Lung (tissue), 12 donors: Measurements from ENCODE around the gene AGMAT. TPM values are rescaled to one million over a fixed set of nuclear protein-coding genes. Genes with fewer than 3 reads are reported as not detected.
A peak's percentile ranks its signal among the peaks of the same experiment; 100 is the strongest.

ENCODE experiments used
- ATAC-seq: fragments of 200-7000 bp; cut with Tn5 transposase; one replicate; pipeline ENCODE4 v1.9.1; 2020; ENCODE audit warnings: moderate number of reproducible peaks; ENCODE audit not compliant: insufficient read depth, low FRiP score
- DNase-seq, 3 donors: peaks; one replicate each; pipeline ENCODE4 v3.0.0-alpha.2; 2013 to 2017
- H3K27ac ChIP-seq, 2 donors: one replicate each; pipeline ENCODE4 v1.5.1; 2013; ENCODE audit warnings: mild to moderate bottlenecking in 2 of 2, moderate library complexity in 2 of 2, control low read depth in 1 of 2, inconsistent platforms in 1 of 2, low read depth in 1 of 2, low read length in 1 of 2
- H3K27me3 ChIP-seq, 3 donors: one replicate each; pipeline ENCODE4 v1.5.1; 2013; ENCODE audit warnings: low read length in 2 of 3; ENCODE audit not compliant: control insufficient read depth in 3 of 3, insufficient read depth in 3 of 3
- H3K36me3 ChIP-seq, 4 donors: one replicate each; pipeline ENCODE4 v1.5.1; 2013; ENCODE audit warnings: low read length in 4 of 4, mild to moderate bottlenecking in 1 of 4, moderate library complexity in 1 of 4; ENCODE audit not compliant: control insufficient read depth in 4 of 4, insufficient read depth in 4 of 4
- H3K4me1 ChIP-seq, 5 donors: one replicate each; pipeline ENCODE4 v1.5.1; 2013; ENCODE audit warnings: low read length in 5 of 5, mild to moderate bottlenecking in 2 of 5, moderate library complexity in 1 of 5; ENCODE audit not compliant: control insufficient read depth in 5 of 5, insufficient read depth in 5 of 5
- H3K4me3 ChIP-seq: one replicate; pipeline ENCODE4 v1.5.1; 2013; ENCODE audit warnings: mild to moderate bottlenecking, control low read depth, moderate library complexity
- H3K9ac ChIP-seq, 2 donors: one replicate each; pipeline ENCODE4 v1.5.1; 2013; ENCODE audit warnings: low read length in 2 of 2, control low read depth in 1 of 2; ENCODE audit not compliant: insufficient read depth in 1 of 2
- H3K9me3 ChIP-seq, 4 donors: one replicate each; pipeline ENCODE4 v1.5.1; 2013; ENCODE audit warnings: low read length in 3 of 4, mild to moderate bottlenecking in 1 of 4, moderate library complexity in 1 of 4; ENCODE audit not compliant: control insufficient read depth in 4 of 4, insufficient read depth in 3 of 4
- WGBS, 2 donors: extraction: QIAGEN DNeasy Blood & Tissue Kit; methylation state at CpG; one replicate each; pipeline ENCODE4 v1.1.7; 2013; 5-methylcytosine and 5-hydroxymethylcytosine counted together
- polyA plus RNA-seq, 2 donors: library from polyadenylated mRNA; stranded (reverse); fragments of 200-250 nt; gene quantifications; one replicate each; pipeline ENCODE4 v1.2.1, GENCODE V29; 2013
- total RNA-seq, 2 donors: library from RNA; depleted of rRNA in 1 of 2; stranded (reverse); fragments of >200 nt in 1 of 2; gene quantifications; one replicate each; pipeline ENCODE4 v1.2.1, GENCODE V29; 2014 to 2021
- TF ChIP-seq, protein P1 (sequence below): IDR thresholded peaks from 2 replicates; pipeline ENCODE4 v1.5.1; 2012; ENCODE audit warnings: mild to moderate bottlenecking; ENCODE audit errors: control extremely low read depth, extremely low read depth
- donor health status: control.
- donor health status: control.
- donor health status: Bipolar disorder and iron deficiency.
- donor health status: healthy.
- donor health status: DM: yes; HTN: yes; CAD: no.

AGMAT gene
- total and polyA plus RNA-seq, 4 donors = 0.08 to 0.46 (median 0.31) TPM

DNA sequence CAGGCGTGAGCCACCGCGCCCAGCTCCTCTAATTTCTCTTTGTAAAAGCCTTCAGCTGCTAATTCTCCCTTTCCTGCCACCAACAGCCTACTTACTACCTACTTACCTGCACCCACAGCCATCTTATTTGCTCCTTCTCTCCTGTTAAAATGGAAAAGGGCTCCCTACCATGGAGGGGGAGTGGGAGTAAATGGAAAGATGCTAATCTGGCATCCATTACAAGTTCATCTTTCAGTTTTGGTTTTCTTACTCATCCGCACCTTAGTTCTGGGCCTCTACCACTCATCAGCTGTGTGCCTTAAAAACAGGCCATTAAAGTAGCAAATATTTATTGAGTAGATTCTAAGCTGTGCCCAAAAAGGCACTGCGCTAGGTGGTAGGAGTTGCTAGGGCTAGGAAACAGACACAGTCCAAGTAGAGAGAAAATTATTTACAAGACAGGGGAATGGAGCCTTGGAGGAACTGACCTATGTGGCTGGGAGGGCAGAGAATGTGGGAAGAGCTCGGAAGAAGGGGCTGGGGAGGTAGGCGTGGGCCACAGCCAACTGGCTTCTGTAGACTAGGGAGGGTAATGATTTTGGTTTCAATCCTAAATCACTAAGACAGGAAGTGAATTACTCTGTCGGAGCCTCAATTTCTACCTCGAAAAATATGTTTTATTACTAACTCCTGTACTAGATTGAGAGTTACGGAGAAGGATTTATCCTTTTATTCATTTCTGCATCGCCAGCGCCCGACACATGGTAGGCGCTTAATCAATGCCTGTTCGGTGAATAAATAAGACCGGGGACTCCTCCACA, 31.7 kb upstream of the AGMAT start:
- peak overlapping the region; percentile 42 for H3K4me3 ChIP-seq
- H3K9ac ChIP-seq = peak overlapping the region in 1 of 2 donors; percentile 84
- ATAC-seq = no peak

GRCh38 chr1:15610167-15610566, 25.3 kb upstream of the AGMAT start:
- ATAC-seq (no peak), DNase-seq (no peak)
- Histone ChIP-seq H3K4me1 (peaks cover 0 to under 1% (median 0%) of the 10 kb centered on the region in 5 donors), H3K9ac (no peak overlapping the region), H3K9me3 (no peaks in the 10 kb centered on the region), H3K4me3 (no peak overlapping the region), H3K27me3 (no peaks in the 10 kb centered on the region), H3K27ac (no peak overlapping the region), H3K36me3 (no peaks in the 10 kb centered on the region)
- TF ChIP-seq, protein P1, sequence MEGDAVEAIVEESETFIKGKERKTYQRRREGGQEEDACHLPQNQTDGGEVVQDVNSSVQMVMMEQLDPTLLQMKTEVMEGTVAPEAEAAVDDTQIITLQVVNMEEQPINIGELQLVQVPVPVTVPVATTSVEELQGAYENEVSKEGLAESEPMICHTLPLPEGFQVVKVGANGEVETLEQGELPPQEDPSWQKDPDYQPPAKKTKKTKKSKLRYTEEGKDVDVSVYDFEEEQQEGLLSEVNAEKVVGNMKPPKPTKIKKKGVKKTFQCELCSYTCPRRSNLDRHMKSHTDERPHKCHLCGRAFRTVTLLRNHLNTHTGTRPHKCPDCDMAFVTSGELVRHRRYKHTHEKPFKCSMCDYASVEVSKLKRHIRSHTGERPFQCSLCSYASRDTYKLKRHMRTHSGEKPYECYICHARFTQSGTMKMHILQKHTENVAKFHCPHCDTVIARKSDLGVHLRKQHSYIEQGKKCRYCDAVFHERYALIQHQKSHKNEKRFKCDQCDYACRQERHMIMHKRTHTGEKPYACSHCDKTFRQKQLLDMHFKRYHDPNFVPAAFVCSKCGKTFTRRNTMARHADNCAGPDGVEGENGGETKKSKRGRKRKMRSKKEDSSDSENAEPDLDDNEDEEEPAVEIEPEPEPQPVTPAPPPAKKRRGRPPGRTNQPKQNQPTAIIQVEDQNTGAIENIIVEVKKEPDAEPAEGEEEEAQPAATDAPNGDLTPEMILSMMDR = no peak
- WGBS, 2 donors = 70 to 81% methylated on average over 4 of the region's 4 CpGs

More for the DNA sequence above, 31.7 kb upstream of the AGMAT start:
- H3K4me1 ChIP-seq = peaks cover 3 to 31% (median 18%) of the 10 kb centered on the region in 5 donors
- DNase-seq = peak in 2 of 3 donors; percentile 29 to 52
- no peaks in the 10 kb centered on the region for H3K27me3 ChIP-seq
- H3K27ac ChIP-seq = peak overlapping the region; percentile 57 to 98
- H3K36me3 ChIP-seq = peaks cover 0 to 3% (median 2%) of the 10 kb centered on the region in 4 donors
- H3K9me3 ChIP-seq = no peaks in the 10 kb centered on the region
- TF ChIP-seq, protein P1 = no peak
- WGBS, 2 donors = 27 to 28% methylated on average over 16 of the region's 16 CpGs

DNA sequence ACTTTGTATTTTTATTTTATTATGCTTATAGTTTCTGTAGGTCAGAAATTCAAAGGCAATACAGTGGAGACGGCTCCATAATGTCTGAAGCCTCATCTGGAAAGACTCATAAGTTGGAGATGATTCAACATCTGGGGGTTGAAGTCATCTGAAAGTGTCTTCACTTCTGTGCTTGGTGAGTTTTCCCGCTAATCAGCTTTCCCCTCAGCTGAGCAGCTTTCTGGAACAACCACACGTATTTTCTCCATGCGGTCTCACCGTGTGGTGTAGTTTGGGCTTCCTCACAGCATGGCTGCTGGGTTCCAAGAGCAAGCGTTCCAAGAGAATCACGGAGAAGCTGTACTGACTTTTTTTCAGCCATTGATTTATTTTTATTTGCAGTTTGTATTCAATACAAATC, 24.8 kb upstream of the AGMAT start:
- Histone ChIP-seq H3K27me3 (no peaks in the 10 kb centered on the region), H3K4me3 (no peak overlapping the region), H3K4me1 (no peaks in the 10 kb centered on the region), H3K9me3 (no peaks in the 10 kb centered on the region), H3K27ac (no peak overlapping the region), H3K36me3 (no peaks in the 10 kb centered on the region), H3K9ac (no peak overlapping the region)
- 88 to 95% methylated on average over 7 of the region's 7 CpGs for WGBS, 2 donors
- TF ChIP-seq, protein P1 = no peak
- no peak for DNase-seq
- ATAC-seq = no peak
